HuH-7 (cell line): ENCODE data around the gene MTPN.

Source experiments
- DNase-seq: peaks from one replicate; pipeline ENCODE4 v3.0.0; 2011; ENCODE audit warnings: low spot score

The MTPN gene

DNA sequence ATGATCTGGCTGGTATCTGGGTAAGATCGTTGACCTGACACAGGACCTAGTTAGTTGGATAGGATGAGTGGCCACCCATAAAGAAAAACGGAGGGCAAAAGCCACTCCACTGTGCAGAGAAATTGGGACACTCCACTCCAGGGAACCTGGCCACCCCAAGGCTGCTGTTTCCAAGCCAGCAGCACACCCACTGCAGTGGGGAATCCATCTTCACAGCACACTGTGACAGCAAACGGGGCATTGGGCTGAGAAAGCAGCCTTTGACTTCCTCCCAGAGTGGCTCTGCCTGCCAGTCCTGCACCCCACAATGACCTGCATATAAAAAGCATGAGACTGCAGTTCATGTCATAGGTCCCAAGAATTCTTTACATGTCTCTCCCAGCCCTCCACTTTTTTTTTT lies 52.9 kb downstream of the MTPN start:
- no peak for DNase-seq

DNA sequence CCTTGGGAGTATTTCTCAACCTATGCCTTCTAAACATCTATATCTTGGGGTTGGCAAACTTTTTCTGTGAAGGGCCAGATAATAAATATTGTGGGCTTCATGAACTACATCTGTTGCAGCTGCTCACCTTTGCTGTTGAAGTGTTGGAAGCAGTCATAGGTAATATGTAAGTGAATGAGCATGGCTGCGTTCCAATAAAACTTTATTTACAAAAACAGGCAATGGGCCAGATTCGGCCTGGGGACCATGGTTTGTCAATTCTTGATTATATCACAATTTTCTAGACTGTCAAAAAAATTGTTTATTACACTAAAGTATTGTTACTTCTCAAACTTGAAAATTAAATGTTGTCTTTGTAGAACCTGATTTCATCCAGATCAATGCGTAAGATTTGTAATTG lies 54.9 kb downstream of the MTPN start:
- no peak for DNase-seq

DNA sequence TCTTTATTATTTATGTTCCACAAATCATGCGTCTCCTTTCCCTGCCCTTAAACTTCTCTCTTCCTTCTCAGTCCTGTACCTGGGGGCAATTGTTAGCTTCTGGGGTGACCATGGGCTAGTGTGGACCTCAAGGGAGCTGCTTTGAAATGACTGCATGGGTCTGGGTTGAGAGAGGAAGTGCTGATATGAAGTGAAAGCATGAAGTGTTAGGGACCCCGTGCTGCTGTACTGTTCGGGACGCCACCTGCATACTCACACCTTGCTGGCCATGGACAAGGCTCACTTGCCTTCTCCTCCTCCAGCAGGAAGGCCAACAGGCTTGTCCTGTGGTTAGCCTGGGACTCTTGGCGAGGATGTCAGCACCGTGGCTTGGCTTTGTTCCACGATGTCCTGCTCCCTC lies 56.7 kb downstream of the MTPN start:
- DNase-seq, result no peak

GRCh38 chr7:135919071-135919841 lies 57.9 kb downstream of the MTPN start:
- no peak for DNase-seq

DNA sequence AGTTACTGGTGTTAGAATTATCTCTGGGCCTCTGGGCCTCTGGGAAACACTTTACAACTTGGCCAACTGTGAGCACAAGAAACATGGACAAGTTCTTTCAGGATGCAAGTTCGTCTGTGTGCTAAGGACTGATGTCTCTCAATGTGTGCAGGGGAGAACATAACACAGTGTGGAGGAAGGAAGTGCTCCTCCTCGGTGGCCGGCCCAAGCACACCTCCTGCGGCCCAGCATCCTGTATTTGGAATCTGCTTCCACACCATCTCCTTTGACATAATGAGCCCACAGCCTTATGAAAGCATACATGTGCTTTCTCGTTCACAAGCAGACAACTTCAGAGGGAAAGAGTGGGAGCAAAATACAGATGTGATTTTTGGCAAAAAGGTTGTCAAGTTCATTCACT lies 59.0 kb downstream of the MTPN start:
- no peak for DNase-seq

DNA sequence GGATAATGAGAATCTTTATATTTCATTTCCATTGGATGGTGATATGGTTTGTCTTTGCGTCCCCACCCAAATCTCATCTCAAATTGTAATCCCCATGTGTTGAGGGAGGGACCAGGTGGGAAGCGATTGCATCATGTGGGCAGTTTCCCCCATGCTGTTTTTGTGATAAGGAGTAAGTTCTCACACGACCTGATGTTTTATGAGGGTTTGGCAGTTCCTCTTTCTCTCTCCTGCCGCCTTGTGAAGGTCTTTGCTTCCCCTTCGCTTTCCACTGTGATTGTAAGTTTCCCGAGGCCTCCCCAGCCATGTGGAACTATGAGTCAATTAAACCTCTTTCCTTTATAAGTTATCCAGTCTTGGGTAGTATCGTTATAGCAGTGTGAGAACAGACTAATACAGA lies 59.4 kb downstream of the MTPN start:
- no peak for DNase-seq

DNA sequence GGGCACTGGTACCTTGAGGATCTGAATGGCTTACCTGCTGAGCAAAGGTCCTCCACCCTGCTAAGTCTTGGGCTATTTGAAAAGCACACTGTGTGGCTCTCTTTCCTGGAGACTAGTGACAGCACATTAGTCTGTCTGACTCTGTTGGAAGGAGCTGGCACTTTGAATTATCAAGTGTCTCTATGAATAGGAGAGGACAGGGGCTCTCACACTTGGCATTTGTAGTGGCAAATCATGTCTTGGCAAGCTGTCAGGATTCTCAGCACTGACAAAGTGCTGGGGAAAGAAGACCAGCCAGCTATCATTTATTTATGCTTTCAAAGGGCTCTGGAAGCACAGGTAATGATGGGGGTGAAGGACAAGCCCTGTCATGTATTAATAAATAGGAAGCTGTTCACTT lies 62.8 kb downstream of the MTPN start:
- no peak for DNase-seq

- DNase-seq, result no peak
These were observed 63.8 kb downstream of the MTPN start for GRCh38 chr7:135913404-135913803.

- no peak for DNase-seq
These were observed 66.1 kb downstream of the MTPN start for GRCh38 chr7:135911099-135911498.

GRCh38 chr7:135910393-135911036 lies 66.6 kb downstream of the MTPN start:
- no peak for DNase-seq

DNA sequence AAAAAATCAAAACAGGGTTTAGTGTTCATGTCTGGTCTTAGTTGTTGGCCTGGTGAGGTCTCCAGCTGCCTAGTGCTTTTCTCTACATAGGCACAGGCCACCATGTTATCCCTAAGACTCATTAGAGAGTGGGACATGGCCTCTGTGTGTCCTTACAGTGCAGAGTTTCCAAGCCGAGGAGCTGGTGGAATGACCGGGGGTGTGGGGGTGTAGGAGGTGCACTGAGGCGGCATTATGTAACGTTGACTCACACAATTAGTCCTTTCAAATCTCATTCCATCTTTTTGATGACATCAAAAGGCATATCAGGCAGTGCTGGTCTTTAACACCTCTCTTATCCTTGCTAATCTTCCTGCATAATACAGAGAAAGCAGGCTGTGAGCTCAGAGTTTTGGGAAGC lies 71.3 kb downstream of the MTPN start:
- DNase-seq, result no peak

- no peak for DNase-seq
These were observed 71.8 kb downstream of the MTPN start for GRCh38 chr7:135905355-135905754.

GRCh38 chr7:135904282-135904681 lies 72.9 kb downstream of the MTPN start:
- DNase-seq, result no peak

- DNase-seq, result no peak
These were observed 75.3 kb downstream of the MTPN start for GRCh38 chr7:135901585-135902540.

GRCh38 chr7:135900065-135900546 lies 77.1 kb downstream of the MTPN start:
- DNase-seq, result no peak

GRCh38 chr7:135899458-135900064 lies 77.6 kb downstream of the MTPN start:
- DNase-seq, result no peak

- DNase-seq, result no peak
These were observed 78.9 kb downstream of the MTPN start for GRCh38 chr7:135898226-135898625.

DNA sequence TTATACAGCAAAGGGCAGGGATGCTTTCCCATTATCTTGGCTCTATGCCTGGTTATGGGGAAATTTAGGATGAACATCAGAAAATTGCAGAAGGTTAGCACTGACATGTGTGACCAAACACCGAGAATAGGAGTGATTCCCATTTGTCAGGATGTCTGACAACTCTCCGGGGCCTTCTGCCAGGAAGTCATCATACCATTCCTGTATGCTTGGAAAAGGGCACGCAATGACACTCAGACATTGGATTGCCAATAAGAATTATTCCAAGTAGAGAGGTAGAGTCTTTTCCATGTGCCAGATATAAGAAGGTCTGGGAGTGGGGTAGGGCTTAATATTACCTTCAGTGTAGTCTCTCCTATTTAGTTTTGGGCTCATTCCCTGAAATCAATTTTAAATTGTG lies 82.3 kb downstream of the MTPN start:
- DNase-seq, result no peak

DNA sequence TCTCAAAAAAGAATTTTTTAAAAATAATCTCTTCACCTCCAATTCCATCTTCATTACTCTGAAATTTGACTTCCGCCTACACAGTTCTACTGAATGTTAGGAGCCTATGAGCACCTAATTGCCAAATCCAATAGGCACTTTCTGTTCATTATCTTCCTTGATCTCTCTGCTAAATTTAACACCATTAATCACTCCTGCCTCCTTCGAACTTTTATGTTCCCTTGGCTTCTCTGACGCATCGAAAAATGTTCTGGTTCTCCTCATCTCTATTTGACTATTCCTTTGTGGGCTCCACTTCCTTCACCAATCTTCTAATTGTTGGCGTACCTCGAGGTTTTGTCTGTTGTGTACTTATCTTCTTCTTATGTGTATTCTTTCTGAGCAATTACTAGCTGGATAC lies 87.3 kb downstream of the MTPN start:
- DNase-seq, result no peak

GRCh38 chr7:135888740-135889139 lies 88.4 kb downstream of the MTPN start:
- DNase-seq, result no peak

GRCh38 chr7:135886345-135887132 lies 90.6 kb downstream of the MTPN start:
- DNase-seq, result no peak
